OCI-LY3 (cell line): Measurements from ENCODE around the gene FOXJ2.

ENCODE experiments used
- H2AFZ ChIP-seq: fragments of 200-600, 300-600 bp; shearing (Covaris generic); 2 replicates; pipeline ENCODE4 v1.6.0; 2014; ENCODE audit warnings: antibody characterized with exemption, low read depth, low read length
- H3K27ac ChIP-seq: fragments of 200-600, 300-600 bp; sonication (generic); 2 replicates; pipeline ENCODE4 v1.5.1; 2014; ENCODE audit warnings: mild to moderate bottlenecking, low read length, moderate library complexity, mixed read lengths
- H3K27me3 ChIP-seq: fragments of 200-600, 300-600 bp; sonication (generic); 2 replicates; pipeline ENCODE4 v1.6.1; 2014; ENCODE audit warnings: low read depth, low read length, mixed read lengths
- H3K36me3 ChIP-seq: fragments of 200-600, 300-600 bp; sonication (generic); replicated peaks from 2 replicates; pipeline ENCODE3; 2014; ENCODE audit warnings: low read depth, low read length, mixed read lengths
- H3K4me1 ChIP-seq: fragments of 300-600, 200-600 bp; sonication (generic); 2 replicates; pipeline ENCODE4 v1.6.1; 2014; ENCODE audit warnings: low read length, mixed read lengths
- H3K4me2 ChIP-seq: fragments of 200-600, 300-600 bp; sonication (generic); 2 replicates; pipeline ENCODE4 v1.6.1; 2014; ENCODE audit warnings: low read length, mixed read lengths
- H3K4me3 ChIP-seq: fragments of 300-600, 200-600 bp; sonication (generic); 2 replicates; pipeline ENCODE4 v1.5.1; 2014; ENCODE audit warnings: antibody characterized with exemption, mild to moderate bottlenecking, low read length, moderate library complexity
- H3K79me2 ChIP-seq: fragments of 300-600, 200-600 bp; shearing (Covaris generic); 2 replicates; pipeline ENCODE4 v1.6.1; 2014; ENCODE audit warnings: mild to moderate bottlenecking, low read length, mixed read lengths
- H3K9ac ChIP-seq: fragments of 300-600, 200-600 bp; shearing (Covaris generic); 2 replicates; pipeline ENCODE4 v1.6.0; 2014; ENCODE audit warnings: mild to moderate bottlenecking, low read length, moderate library complexity
- H3K9me3 ChIP-seq: fragments of 200-600, 300-600 bp; shearing (Covaris generic); 2 replicates; pipeline ENCODE4 v1.6.1; 2014; ENCODE audit warnings: low read length, mixed read lengths; ENCODE audit not compliant: insufficient read depth
- H4K20me1 ChIP-seq: fragments of 200-600, 300-600 bp; sonication (generic); 2 replicates; pipeline ENCODE4 v1.6.1; 2016; ENCODE audit warnings: low read length, mixed read lengths; ENCODE audit not compliant: insufficient read depth
- CTCF ChIP-seq: fragments of 200-600, 300-600 bp; sonication (generic); IDR thresholded peaks from 2 replicates; pipeline ENCODE4 v1.5.1; 2014; ENCODE audit warnings: antibody characterized with exemption, low read length, low read depth
- EZH2phosphoT487 ChIP-seq: fragments of 200-600 bp; shearing (Covaris generic); IDR thresholded peaks from 2 replicates; pipeline ENCODE4 v1.6.1; 2018; ENCODE audit warnings: antibody characterized with exemption, mixed run types, low read depth

The FOXJ2 gene

GRCh38 chr12:8037947-8038346 lies 5.4 kb downstream of the FOXJ2 start:
- H3K4me1 ChIP-seq: peaks cover 32% of the 10 kb centered on the region

GRCh38 chr12:8038659-8039114 lies 6.2 kb downstream of the FOXJ2 start:
- H3K4me1 ChIP-seq: peaks cover 26% of the 10 kb centered on the region
- H3K36me3 ChIP-seq: peaks cover 17% of the 10 kb centered on the region
- no peak overlapping the region for H3K9ac ChIP-seq
- no peak overlapping the region for H2AFZ ChIP-seq
- TF ChIP-seq EZH2phosphoT487 (no peak), CTCF (no peak)
- H3K9me3 ChIP-seq: no peaks in the 10 kb centered on the region
- H3K79me2 ChIP-seq: peaks cover 10% of the 10 kb centered on the region; the same call in 1 of the 2 replicates
- H3K4me3 ChIP-seq: no peak overlapping the region
- H3K4me2 ChIP-seq: no peak overlapping the region
- no peaks in the 10 kb centered on the region for H3K27me3 ChIP-seq
- peaks cover 12% of the 10 kb centered on the region; the same call in 1 of the 2 replicates for H4K20me1 ChIP-seq
- no peak overlapping the region for H3K27ac ChIP-seq

More at GRCh38 chr12:8037947-8038346, 5.4 kb downstream of the FOXJ2 start:
- no peak overlapping the region for H3K27ac ChIP-seq
- H3K27me3 ChIP-seq: no peaks in the 10 kb centered on the region
- H4K20me1 ChIP-seq: peaks cover 12% of the 10 kb centered on the region; the same call in 1 of the 2 replicates
- peaks cover 13% of the 10 kb centered on the region for H3K36me3 ChIP-seq
- H3K4me2 ChIP-seq: no peak overlapping the region; the same call in 1 of the 2 replicates
- no peak overlapping the region for H2AFZ ChIP-seq
- H3K4me3 ChIP-seq: no peak overlapping the region
- TF ChIP-seq CTCF: no peak
- H3K9ac ChIP-seq: no peak overlapping the region
- no peaks in the 10 kb centered on the region for H3K9me3 ChIP-seq
- peaks cover 13% of the 10 kb centered on the region; the same call in 1 of the 2 replicates for H3K79me2 ChIP-seq

DNA sequence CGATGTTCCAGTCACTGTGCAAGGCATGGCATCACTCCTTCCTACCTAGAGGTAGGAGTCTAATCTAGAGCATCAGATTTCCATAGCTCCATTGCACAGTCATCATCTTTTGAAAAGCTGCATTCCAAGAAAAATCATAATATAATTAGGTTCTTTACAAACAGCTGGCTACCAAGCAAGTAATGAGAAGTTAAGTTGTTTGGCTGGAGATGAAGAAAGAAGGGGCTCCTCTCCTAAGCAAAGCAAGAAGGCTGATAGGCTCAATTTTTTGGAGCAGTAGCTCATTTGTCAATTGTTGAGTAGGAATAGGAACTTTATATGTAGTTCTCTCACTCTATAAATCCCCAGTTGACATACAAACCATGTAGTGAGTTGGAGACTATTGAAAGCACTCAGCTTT lies 8.3 kb downstream of the FOXJ2 start:
- Histone ChIP-seq H3K4me3 (no peak overlapping the region), H3K4me1 (peaks cover 15% of the 10 kb centered on the region), H3K79me2 (peaks cover 10% of the 10 kb centered on the region; the same call in 1 of the 2 replicates), H4K20me1 (peaks cover 12% of the 10 kb centered on the region; the same call in 1 of the 2 replicates), H2AFZ (no peak overlapping the region), H3K9me3 (no peaks in the 10 kb centered on the region), H3K4me2 (no peak overlapping the region), H3K36me3 (peaks cover 23% of the 10 kb centered on the region), H3K27me3 (no peaks in the 10 kb centered on the region), H3K9ac (no peak overlapping the region), H3K27ac (no peak overlapping the region)
- no peak for TF ChIP-seq EZH2phosphoT487
- no peak for TF ChIP-seq CTCF

GRCh38 chr12:8045952-8046944 lies 13.7 kb downstream of the FOXJ2 start:
- Histone ChIP-seq H3K4me1 (peaks cover 19% of the 10 kb centered on the region), H3K4me3 (no peak overlapping the region), H3K79me2 (no peaks in the 10 kb centered on the region), H3K27ac (no peak overlapping the region), H3K4me2 (no peak overlapping the region), H3K9me3 (no peaks in the 10 kb centered on the region), H4K20me1 (no peaks in the 10 kb centered on the region; the same call in 1 of the 2 replicates), H3K27me3 (no peaks in the 10 kb centered on the region), H3K9ac (no peak overlapping the region), H2AFZ (no peak overlapping the region), H3K36me3 (peaks cover 43% of the 10 kb centered on the region)
- TF ChIP-seq CTCF (peak; percentile 82), EZH2phosphoT487 (no peak)
